K562 (cell line): ENCODE data around the gene ADAMTS14. TPM values are rescaled to one million over a fixed set of nuclear protein-coding genes. Genes with fewer than 3 reads are reported as not detected.

Experiments
- ARID1B ChIP-seq: fragments of 450-650 bp; IDR thresholded peaks from 2 replicates; pipeline ENCODE4 v1.6.1; 2016; ENCODE audit warnings: antibody characterized with exemption, mild to moderate bottlenecking, inconsistent platforms
- BCOR ChIP-seq: fragments of 450-650 bp; IDR thresholded peaks from 2 replicates; pipeline ENCODE4 v1.6.1; 2016
- BRCA1 ChIP-seq, 2 experiments: fragments of 450-650 bp in 1 of 2; sonication (generic) in 1 of 2; formaldehyde crosslinking in 1 of 2; IDR thresholded peaks; 2 replicates each; pipeline versions ENCODE4 v1.5.0 to v1.6.1; 2017 to 2020; ENCODE audit warnings: mild to moderate bottlenecking in 1 of 2, missing genetic modification reagents in 1 of 2
- CREB3L1 ChIP-seq: fragments of 450-650 bp; IDR thresholded peaks from 2 replicates; pipeline ENCODE4 v1.6.1; 2014; ENCODE audit warnings: low read depth, mild to moderate bottlenecking, moderate library complexity, borderline replicate concordance
- FOXA1 ChIP-seq: fragments of 450-650 bp; IDR thresholded peaks from 2 replicates; pipeline ENCODE4 v1.6.1; 2016; ENCODE audit warnings: mild to moderate bottlenecking, borderline replicate concordance
- GATA2 ChIP-seq: sonication (generic); formaldehyde crosslinking; IDR thresholded peaks from 2 replicates; pipeline ENCODE4 v1.4.0; 2020; ENCODE audit warnings: mild to moderate bottlenecking, missing genetic modification reagents
- HDGF ChIP-seq: fragments of 450-650 bp; IDR thresholded peaks from 2 replicates; pipeline ENCODE4 v1.6.1; 2016
- JUND ChIP-seq, 2 experiments: IDR thresholded peaks; 2 replicates in 1 of 2; 3 replicates in 1 of 2; pipeline ENCODE4 v1.6.1; 2011; ENCODE audit warnings: borderline replicate concordance in 2 of 2, low read depth in 2 of 2, low read length in 2 of 2, improper control_type of control experiment in 1 of 2, missing biosample characterization in 1 of 2, missing genetic modification characterization in 1 of 2, missing genetic modification reagents in 1 of 2
- NFE2 ChIP-seq: IDR thresholded peaks from 2 replicates; pipeline ENCODE4 v1.6.1; 2014; ENCODE audit warnings: antibody characterized with exemption, low read depth
- PPARD ChIP-seq: fragments of 250-450 bp; sonication (Bioruptor Pico); IDR thresholded peaks from 2 replicates; pipeline ENCODE4 v1.8.0; 2022; ENCODE audit warnings: inconsistent platforms, mild to moderate bottlenecking, moderate library complexity
- RBM34 ChIP-seq: fragments of 200-400 bp; formaldehyde crosslinking; IDR thresholded peaks from 2 replicates; pipeline ENCODE4 v1.6.1; 2018; ENCODE audit warnings: low read length, borderline replicate concordance; ENCODE audit not compliant: insufficient read depth
- SOX6 ChIP-seq: fragments of 450-650 bp; IDR thresholded peaks from 2 replicates; pipeline ENCODE4 v1.6.1; 2014; ENCODE audit warnings: mild to moderate bottlenecking
- SP2 ChIP-seq: IDR thresholded peaks from 2 replicates; pipeline ENCODE4 v1.6.1; 2011; ENCODE audit warnings: mild to moderate bottlenecking, low read depth, low read length, moderate library complexity; ENCODE audit not compliant: poor library complexity, severe bottlenecking; ENCODE audit errors: extremely low read depth
- TSHZ1 ChIP-seq: fragments of 250-450 bp; sonication (Bioruptor Pico); IDR thresholded peaks from 2 replicates; pipeline ENCODE4 v1.4.0; 2020; ENCODE audit warnings: mild to moderate bottlenecking, moderate library complexity
- ZBTB1 ChIP-seq: sonication (generic); formaldehyde crosslinking; IDR thresholded peaks from 2 replicates; pipeline ENCODE4 v1.8.1; 2023; ENCODE audit warnings: missing genetic modification reagents, low read depth, mild to moderate bottlenecking, borderline replicate concordance
- ZKSCAN3 ChIP-seq: fragments of 250-450 bp; sonication (Bioruptor Pico); IDR thresholded peaks from 2 replicates; pipeline ENCODE4 v1.4.0; 2020
- ZNF586 ChIP-seq: fragments of 450-650 bp; formaldehyde crosslinking; conservative IDR thresholded peaks from 2 replicates; pipeline ENCODE4 v1.4.0; 2020; ENCODE audit warnings: mild to moderate bottlenecking, moderate library complexity
- ZNF639 ChIP-seq, 2 experiments: fragments of 200-800 bp in 1 of 2; sonication (Bioruptor generic) in 1 of 2; sonication (generic) in 1 of 2; formaldehyde crosslinking in 1 of 2; IDR thresholded peaks in 1 of 2; conservative IDR thresholded peaks in 1 of 2; 2 replicates each; pipeline versions ENCODE4 v1.5.0 to v1.6.1; 2016 to 2020; ENCODE audit warnings: missing compliant biosample characterization in 1 of 2, missing genetic modification characterization in 1 of 2, missing genetic modification reagents in 1 of 2
- ZNF75A ChIP-seq: fragments of 450-650 bp; formaldehyde crosslinking; IDR thresholded peaks from 2 replicates; pipeline ENCODE4 v1.4.0; 2020; ENCODE audit warnings: mild to moderate bottlenecking
- polyA plus RNA-seq, 8 experiments: library from polyadenylated mRNA; depleted of rRNA in 4 of 8; stranded (reverse) in 5 of 8; unstranded in 3 of 8; fragments of >200 nt; fragmentation: Nextera tagmentation in 2 of 8; fragmentation: Illumina TruSeq in 1 of 8; extraction: Ambion mirVana in 2 of 8; extraction: Trizol in 1 of 8; gene quantifications; 2 replicates each; pipeline versions ENCODE4 v1.2.1 to v1.2.3, GENCODE V29; 2011 to 2014; ENCODE audit warnings: inconsistent platforms in 1 of 8, missing spikeins in 1 of 8
- total RNA-seq, 7 experiments: library from RNA; depleted of rRNA in 6 of 7; stranded (reverse); fragments of >200 nt in 6 of 7; fragmentation: Illumina TruSeq in 2 of 7; extraction: Trizol in 2 of 7; gene quantifications; 2 replicates each; pipeline versions ENCODE4 v1.2.1 to v1.2.3, GENCODE V29; 2011 to 2021; ENCODE audit warnings: low replicate concordance in 1 of 7
- TF ChIP-seq, protein P1 (sequence below): sonication (generic); formaldehyde crosslinking; IDR thresholded peaks from 2 replicates; pipeline ENCODE4 v1.5.0; 2020; ENCODE audit warnings: missing genetic modification reagents

The ADAMTS14 gene
- total and polyA plus RNA-seq, 9 of the 15 experiments (the other 6 are each of a cell fraction or from before 2014, with no cell fraction given) = 0.04 to 37.4 (median 15.9) TPM

DNA sequence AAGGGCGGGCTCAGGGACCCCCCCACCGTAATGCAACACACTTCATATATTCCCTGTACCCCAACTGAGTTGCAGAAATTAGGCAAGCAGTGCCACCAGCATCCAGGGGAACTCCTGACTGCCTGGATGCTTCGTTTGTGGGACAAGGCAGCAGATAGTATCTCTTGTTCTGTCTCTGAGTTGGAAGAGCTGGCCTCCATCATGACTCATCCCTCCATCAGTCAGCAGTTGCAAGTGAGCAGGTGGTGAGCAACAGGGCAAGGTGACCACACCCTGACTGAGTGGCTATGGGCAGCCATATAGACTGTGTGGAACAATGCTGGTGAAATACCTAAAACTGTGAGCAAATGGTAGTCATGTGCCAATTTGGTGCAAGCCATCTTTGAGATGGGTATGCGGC is 22.8 kb upstream of the ADAMTS14 start (continued):
- TF ChIP-seq JUND (IDR thresholded peaks at IDR 0.05; ENCODE audit: borderline replicate concordance, low read depth, low read length) = peak; percentile 99
- peak; percentile 99 for TF ChIP-seq JUND (tag; IDR thresholded peaks at IDR 0.05; ENCODE audit: borderline replicate concordance, low read depth, low read length)
- no peak for TF ChIP-seq PPARD (CRISPR knock-in tag)
- no peak for TF ChIP-seq ZNF586 (CRISPR knock-in tag)
- peak; percentile 86 for TF ChIP-seq ARID1B
- TF ChIP-seq BRCA1 (IDR thresholded peaks at IDR 0.05) = no peak
- no peak for TF ChIP-seq BRCA1 (CRISPR knock-in tag; IDR thresholded peaks at IDR 0.05)
- TF ChIP-seq HDGF = no peak
- TF ChIP-seq, protein P1, sequence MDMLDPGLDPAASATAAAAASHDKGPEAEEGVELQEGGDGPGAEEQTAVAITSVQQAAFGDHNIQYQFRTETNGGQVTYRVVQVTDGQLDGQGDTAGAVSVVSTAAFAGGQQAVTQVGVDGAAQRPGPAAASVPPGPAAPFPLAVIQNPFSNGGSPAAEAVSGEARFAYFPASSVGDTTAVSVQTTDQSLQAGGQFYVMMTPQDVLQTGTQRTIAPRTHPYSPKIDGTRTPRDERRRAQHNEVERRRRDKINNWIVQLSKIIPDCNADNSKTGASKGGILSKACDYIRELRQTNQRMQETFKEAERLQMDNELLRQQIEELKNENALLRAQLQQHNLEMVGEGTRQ (CRISPR knock-in tag) = no peak
- no peak for TF ChIP-seq ZKSCAN3 (CRISPR knock-in tag)
- no peak for TF ChIP-seq SP2
- TF ChIP-seq SOX6 = peak; percentile 78
- TF ChIP-seq FOXA1 = no peak
- no peak for TF ChIP-seq RBM34
- TF ChIP-seq TSHZ1 (CRISPR knock-in tag) = 0 out of 2 replicates have a peak, but pooled peaks have one; percentile 39
- TF ChIP-seq ZNF639 (CRISPR knock-in tag; conservative IDR thresholded peaks at IDR 0.05 in 1 of 2, IDR thresholded peaks at IDR 0.05 in 1 of 2) = peak in 1 of 2 experiments; percentile 88; a peak in 2 of 4 replicates
- TF ChIP-seq NFE2 = peak; percentile 83
- TF ChIP-seq ZNF75A (CRISPR knock-in tag) = peak; percentile 71; the same call in 1 of the 2 replicates
- no peak for TF ChIP-seq CREB3L1
- peak; percentile 83 for TF ChIP-seq GATA2 (CRISPR knock-in tag)
- no peak for TF ChIP-seq ZBTB1 (CRISPR knock-in tag)
- no peak for TF ChIP-seq BCOR
